Transverse colon (tissue), 4 donors: ENCODE measurements around the gene TRIM3. TPM values are rescaled to one million over a fixed set of nuclear protein-coding genes. Genes with fewer than 3 reads are reported as not detected.
"Not testable (repeated sequence)": the region's sequence is repeated elsewhere in the genome, so short reads cannot be mapped to it uniquely, and the experiment has no call there.

Experiments
- DNase-seq: peaks from one replicate; pipeline ENCODE4 v3.0.0-alpha.2; 2019
- H3K27ac ChIP-seq, 4 donors: fragments of 200-600 bp; sonication (generic); 2 replicates each; pipeline ENCODE4 v1.5.1; 2016 to 2018; ENCODE audit warnings: inconsistent platforms in 4 of 4
- H3K27me3 ChIP-seq: fragments of 200-600 bp; sonication (generic); 2 replicates; pipeline ENCODE4 v1.5.1; 2017; ENCODE audit warnings: inconsistent platforms
- H3K36me3 ChIP-seq, 4 donors: fragments of 200-600 bp; sonication (generic); 2 replicates each; pipeline ENCODE4 v1.5.1; 2017 to 2019; ENCODE audit warnings: inconsistent platforms in 4 of 4
- H3K4me1 ChIP-seq, 4 donors: fragments of 200-600 bp; sonication (generic); 2 replicates each; pipeline ENCODE4 v1.5.1; 2017 to 2020; ENCODE audit warnings: inconsistent platforms in 4 of 4
- H3K4me3 ChIP-seq, 4 donors: fragments of 200-600 bp; sonication (generic); 1 replicate in 1 of 4; 2 replicates in 3 of 4; pipeline versions ENCODE4 v1.5.1 to v1.6.1; 2017 to 2019; ENCODE audit warnings: inconsistent platforms in 4 of 4
- H3K9me3 ChIP-seq, 2 donors: fragments of 200-600 bp; sonication (generic); 2 replicates each; pipeline ENCODE4 v1.5.1; 2017 to 2019; ENCODE audit warnings: inconsistent platforms in 2 of 2
- CTCF ChIP-seq, 5 experiments: fragments of 200-600 bp in 3 of 5; fragments of 450-650 bp in 2 of 5; sonication (generic) in 3 of 5; IDR thresholded peaks; 1 replicate in 2 of 5; 2 replicates in 3 of 5; pipeline ENCODE4 v1.5.1; 2016 to 2017; ENCODE audit warnings: antibody characterized with exemption in 5 of 5, inconsistent platforms in 3 of 5, mild to moderate bottlenecking in 2 of 5, moderate library complexity in 1 of 5
- EP300 ChIP-seq: sonication (generic); formaldehyde crosslinking; IDR thresholded peaks from one replicate; pipeline ENCODE4 v1.6.1; 2017; ENCODE audit warnings: antibody characterized with exemption, low read depth
- POLR2A ChIP-seq: fragments of 450-650 bp; IDR thresholded peaks from one replicate; pipeline ENCODE4 v1.6.1; 2016; ENCODE audit warnings: antibody characterized with exemption, mild to moderate bottlenecking, moderate library complexity
- POLR2AphosphoS5 ChIP-seq, 3 donors: sonication (generic); formaldehyde crosslinking; IDR thresholded peaks; one replicate each; pipeline ENCODE4 v1.6.1; 2016; ENCODE audit warnings: antibody characterized with exemption in 3 of 3
- WGBS, 2 donors: methylation state at CpG; one replicate each; pipeline ENCODE4 v1.1.5; 2018; ENCODE audit warnings: low coverage in 1 of 2; 5-methylcytosine and 5-hydroxymethylcytosine counted together
- in situ Hi-C, 4 donors: fragments of 200-750 bp; cut with MboI; loops; one replicate each; pipeline versions ENCODE4 v1.15.0 to v1.15.1; 2017; ENCODE audit warnings: low sequenced_read_pairs in 3 of 4, low pct_ligation_motif_present in 1 of 4, low pct_unique_long_range_greater_than_20kb in 1 of 4
- intact Hi-C: fragments of 100-400 bp; cut with DNase I; formaldehyde crosslinking; loops from one replicate; pipeline ENCODE4 v1.15.1; 2023; ENCODE audit warnings: low total_unique reads
- total RNA-seq, 4 donors: library from RNA; depleted of rRNA; stranded (reverse); fragments of >200 nt; gene quantifications; one replicate each; pipeline ENCODE4 v1.1.0, GENCODE V29; 2016

Gene TRIM3
- total RNA-seq: 100 to 1,000 TPM in 1 of 4 donors, 10 to 100 TPM in 3; 49.1 to 205 (median 67.9) TPM

- intact Hi-C loops (no loop called here), in situ Hi-C loops (loop anchor here in 1 of 4 donors (10.0 kb wide), 1 partner anchor 131 kb away; the partner anchor contains the start of genes ILK and RRP8)
- peak within 1 kb of the TSS; percentile 92 to 99 (median 97) for H3K27ac ChIP-seq
- DNase-seq: peak; percentile 96
- WGBS, 2 donors: 3% methylated on average over 57 of the region's 87 CpGs; no CpG with 5 or more reads in 1 of the 2 donors
- peaks cover 0 to 9% (median 0%) of the 10 kb centered on the region in 4 donors for H3K36me3 ChIP-seq
- H3K4me1 ChIP-seq: peaks cover 20 to 61% (median 45%) of the 10 kb centered on the region in 4 donors
- TF ChIP-seq CTCF (IDR thresholded peaks at IDR 0.05): peak in 3 of 5 experiments; percentile 9 to 25 (median 13)
- TF ChIP-seq POLR2AphosphoS5 (IDR thresholded peaks at IDR 0.05): peak; percentile 58 to 80 (median 79)
- no peak for TF ChIP-seq EP300
- peak; percentile 85 for TF ChIP-seq POLR2A
- peak within 1 kb of the TSS; percentile 55 to 77 (median 72) for H3K4me3 ChIP-seq
- H3K9me3 ChIP-seq: no peaks in the 10 kb centered on the region
- no peaks in the 10 kb centered on the region for H3K27me3 ChIP-seq
Measured at GRCh38 chr11:6473451-6474412, at the start of gene TRIM3. Gene TRIM3, minus strand, starts transcription at chr11:6473941. Its CDS starts 8,246 bp downstream, at chr11:6465695.

DNA sequence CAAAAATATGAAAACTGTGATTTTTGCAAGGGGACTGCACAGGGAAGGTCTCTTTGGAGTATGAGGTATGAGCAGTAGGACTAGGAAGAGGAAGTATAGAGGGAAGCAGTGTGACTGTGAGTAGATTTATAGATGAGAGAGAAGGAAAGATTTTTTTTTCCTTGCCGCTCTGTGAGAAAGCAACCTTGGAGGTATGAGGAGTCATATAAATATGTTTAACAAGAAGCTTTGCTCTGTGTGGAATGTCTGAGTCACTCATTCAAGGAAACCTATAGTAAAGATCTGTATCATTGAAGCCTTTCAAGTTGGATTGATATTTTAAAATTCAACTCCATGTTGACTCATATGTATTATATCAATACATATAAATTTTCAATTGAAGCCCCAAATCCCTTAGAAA, 49.5 kb upstream of the TRIM3 start:
- no peaks in the 10 kb centered on the region for H3K36me3 ChIP-seq
- no peaks in the 10 kb centered on the region for H3K4me1 ChIP-seq
- no peak for TF ChIP-seq POLR2AphosphoS5 (IDR thresholded peaks at IDR 0.05)
- no peak for TF ChIP-seq CTCF (IDR thresholded peaks at IDR 0.05)
- TF ChIP-seq EP300: no peak
- TF ChIP-seq POLR2A: no peak
- intact Hi-C loops: no loop called here
- in situ Hi-C loops: no loop called here
- no peak overlapping the region for H3K27ac ChIP-seq
- no peak for DNase-seq
- H3K27me3 ChIP-seq: no peaks in the 10 kb centered on the region
- H3K4me3 ChIP-seq: no peak overlapping the region
- 0 to 2% methylated on average over 1 of the region's 1 CpG for WGBS, 2 donors
- no peaks in the 10 kb centered on the region for H3K9me3 ChIP-seq

DNA sequence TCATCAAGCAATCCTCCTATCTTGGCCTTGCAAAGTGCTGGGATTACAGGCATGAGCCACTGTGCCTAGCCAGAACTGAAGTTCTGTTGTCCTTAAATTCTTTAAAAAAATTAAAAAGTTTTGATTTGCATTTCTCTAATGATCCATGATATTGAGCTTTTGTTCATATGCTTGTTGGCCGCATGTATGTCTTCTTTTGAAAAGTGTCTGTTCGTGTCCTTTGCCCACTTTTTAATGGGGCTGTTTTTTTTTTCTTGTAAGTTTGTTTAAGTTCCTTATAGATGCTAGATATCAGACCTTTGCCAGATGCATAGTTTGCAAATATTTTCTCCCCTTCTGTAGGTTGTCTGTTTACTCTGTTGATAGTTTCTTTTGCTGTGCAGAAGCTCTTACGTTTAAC, 48.2 kb upstream of the TRIM3 start:
- DNase-seq, H3K4me1 ChIP-seq, H3K36me3 ChIP-seq, H3K4me3 ChIP-seq, H3K27me3 ChIP-seq, H3K9me3 ChIP-seq, H3K27ac ChIP-seq, in situ Hi-C loops, intact Hi-C loops: not testable (repeated sequence)
- 78 to 96% methylated on average over 3 of the region's 3 CpGs for WGBS, 2 donors

- H3K27ac ChIP-seq: no peak overlapping the region
- no peak for TF ChIP-seq EP300
- no peak for TF ChIP-seq POLR2AphosphoS5 (IDR thresholded peaks at IDR 0.05)
- intact Hi-C loops: no loop called here
- no peaks in the 10 kb centered on the region for H3K9me3 ChIP-seq
- H3K27me3 ChIP-seq: no peaks in the 10 kb centered on the region
- no peaks in the 10 kb centered on the region for H3K4me1 ChIP-seq
- in situ Hi-C loops: no loop called here
- 40 to 59% methylated on average over 2 to 3 of the region's 3 CpGs for WGBS, 2 donors
- DNase-seq: no peak
- H3K36me3 ChIP-seq: no peaks in the 10 kb centered on the region
- H3K4me3 ChIP-seq: no peak overlapping the region
Measured at GRCh38 chr11:6520265-6520664, 46.5 kb upstream of the TRIM3 start.

GRCh38 chr11:6516865-6517264, 43.1 kb upstream of the TRIM3 start:
- intact Hi-C loops: no loop called here
- H3K4me1 ChIP-seq: no peaks in the 10 kb centered on the region
- in situ Hi-C loops: no loop called here

More at GRCh38 chr11:6516865-6517264, 43.1 kb upstream of the TRIM3 start:
- H3K27ac ChIP-seq: no peak overlapping the region
- TF ChIP-seq EP300: no peak
- no peak for TF ChIP-seq POLR2A
- TF ChIP-seq POLR2AphosphoS5 (IDR thresholded peaks at IDR 0.05): no peak
- TF ChIP-seq CTCF (IDR thresholded peaks at IDR 0.05): no peak
- no peaks in the 10 kb centered on the region for H3K27me3 ChIP-seq
- no peak overlapping the region for H3K4me3 ChIP-seq
- no peak for DNase-seq
- peaks cover 0 to 4% (median 0%) of the 10 kb centered on the region in 4 donors for H3K36me3 ChIP-seq
- no peaks in the 10 kb centered on the region for H3K9me3 ChIP-seq
